DOHH2 (cell line): Measurements from ENCODE around the gene KRT39.

Experiments
- CTCF ChIP-seq: fragments of 200-600 bp; sonication (generic); IDR thresholded peaks from one replicate; pipeline ENCODE4 v1.5.1; 2014; ENCODE audit warnings: antibody characterized with exemption, mild to moderate bottlenecking, low read depth, low read length; ENCODE audit not compliant: poor library complexity, severe bottlenecking
- EZH2phosphoT487 ChIP-seq: fragments of 200-600 bp; sonication (generic); IDR thresholded peaks from 2 replicates; pipeline ENCODE4 v1.6.1; 2017; ENCODE audit warnings: borderline replicate concordance, mild to moderate bottlenecking, antibody characterized with exemption, low read length, moderate library complexity, mixed read lengths

DNA sequence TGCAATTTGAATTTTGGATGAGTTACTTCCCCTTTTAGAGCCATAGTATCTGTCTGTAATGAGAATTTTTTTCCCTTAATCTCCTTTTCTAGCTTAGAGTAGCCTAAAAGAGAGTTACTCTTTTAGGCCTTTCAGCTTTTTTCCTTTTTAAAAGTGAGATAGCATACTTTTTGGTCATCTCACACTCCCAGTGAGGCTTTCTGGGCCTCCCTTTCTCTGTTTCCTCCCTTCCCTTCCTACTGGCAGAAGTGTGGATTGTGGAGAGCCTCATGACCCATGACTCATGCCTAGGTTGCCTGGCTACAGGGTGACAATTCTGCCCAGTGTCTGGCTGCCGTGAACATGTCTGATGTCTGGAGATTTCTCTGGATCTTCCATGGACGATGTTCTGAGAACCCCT lies 44.5 kb downstream of the KRT39 start:
- TF ChIP-seq CTCF (no peak), EZH2phosphoT487 (no peak)
